ENCODE measurements around the gene ABCC1.
"Not testable (repeated sequence)": the region's sequence is repeated elsewhere in the genome, so short reads cannot be mapped to it uniquely, and the experiment has no call there.

The ABCC1 gene

GRCh38 chr16:16133943-16134604 is 184.7 kb downstream of the ABCC1 start:
- DNase-seq: no peak

GRCh38 chr16:16136588-16136987 is 187.2 kb downstream of the ABCC1 start:
- DNase-seq: no peak

DNA sequence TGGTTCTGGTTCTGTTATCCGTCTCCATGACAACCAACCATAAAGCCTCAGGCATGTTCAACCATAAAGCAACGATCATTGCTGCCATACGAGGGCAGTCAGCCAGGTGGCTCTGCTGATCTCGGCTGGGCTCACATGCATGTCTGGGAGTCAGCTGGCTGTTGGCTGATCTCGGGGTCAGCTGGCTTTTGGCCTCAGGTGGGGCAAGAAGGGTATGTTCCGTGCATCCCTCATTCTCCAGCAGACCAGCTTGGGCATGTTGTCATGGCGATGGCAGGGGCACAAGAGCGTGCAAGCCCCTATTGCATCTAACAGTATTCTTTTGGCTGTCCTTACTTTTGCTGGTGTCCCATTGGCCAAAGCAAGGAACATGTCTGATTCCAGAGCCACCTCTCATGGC is 187.7 kb downstream of the ABCC1 start:
- DNase-seq: no peak

GRCh38 chr16:16138034-16138635 is 188.7 kb downstream of the ABCC1 start:
- DNase-seq: no peak

DNA sequence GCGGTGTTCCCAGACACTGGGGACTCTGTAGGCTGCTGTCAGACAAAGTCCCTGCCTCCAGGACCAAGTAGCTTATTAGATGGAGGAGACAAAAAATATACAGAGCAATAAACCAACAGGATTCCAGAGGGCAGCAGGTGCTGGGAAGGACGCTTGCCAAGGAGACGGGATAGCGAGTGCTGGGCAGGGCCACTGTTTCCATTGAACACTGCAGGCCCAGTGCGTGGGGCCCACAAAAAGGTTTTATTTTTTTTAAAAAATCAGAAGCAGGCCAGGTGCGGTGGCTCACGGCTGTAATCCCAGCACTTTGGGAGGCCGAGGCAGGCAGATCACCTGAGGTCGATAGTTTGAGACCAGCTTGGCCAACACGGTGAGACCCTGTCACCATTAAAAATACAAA is 189.6 kb downstream of the ABCC1 start:
- no peak for DNase-seq

DNA sequence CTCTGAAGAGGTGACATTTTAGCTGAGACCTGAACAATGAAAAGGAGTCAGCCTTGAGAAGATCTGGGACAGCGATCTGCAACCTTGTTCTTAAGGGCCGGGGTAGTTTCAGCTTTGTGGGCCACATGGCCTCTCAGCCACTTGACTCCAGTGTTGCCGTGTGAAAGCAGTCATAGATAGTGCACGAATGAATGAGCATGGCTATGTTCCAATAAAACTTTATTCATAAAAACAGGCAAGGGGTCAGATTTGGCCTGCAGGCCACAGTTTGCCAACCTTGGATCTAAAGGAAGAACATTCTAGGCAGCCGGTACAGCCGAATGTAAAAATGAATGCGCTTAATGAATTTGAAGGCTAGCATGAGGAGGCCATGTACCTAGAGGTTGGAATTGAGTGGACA is 190.4 kb downstream of the ABCC1 start:
- no peak for DNase-seq

DNA sequence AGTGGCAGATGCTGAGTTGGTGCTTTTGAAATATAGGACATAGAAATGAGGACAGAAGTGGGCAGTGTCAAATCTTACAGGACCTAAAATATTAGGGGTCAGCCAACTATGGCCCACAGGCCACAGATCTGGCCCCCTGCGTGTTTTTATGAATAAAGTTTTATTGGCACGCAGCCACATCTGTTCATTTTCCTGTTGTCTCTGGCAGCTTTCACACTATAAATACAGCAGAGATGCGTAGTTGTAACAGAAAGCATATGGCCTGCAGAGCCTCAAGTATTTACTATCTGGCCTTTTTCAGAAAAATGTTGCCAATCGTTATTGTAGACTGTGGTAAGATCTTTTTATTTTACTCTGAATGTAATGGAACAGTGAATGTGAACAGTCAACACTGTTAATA is 191.1 kb downstream of the ABCC1 start:
- no peak for DNase-seq

- DNase-seq: no peak
These were observed 191.7 kb downstream of the ABCC1 start for GRCh38 chr16:16141141-16141540.

DNA sequence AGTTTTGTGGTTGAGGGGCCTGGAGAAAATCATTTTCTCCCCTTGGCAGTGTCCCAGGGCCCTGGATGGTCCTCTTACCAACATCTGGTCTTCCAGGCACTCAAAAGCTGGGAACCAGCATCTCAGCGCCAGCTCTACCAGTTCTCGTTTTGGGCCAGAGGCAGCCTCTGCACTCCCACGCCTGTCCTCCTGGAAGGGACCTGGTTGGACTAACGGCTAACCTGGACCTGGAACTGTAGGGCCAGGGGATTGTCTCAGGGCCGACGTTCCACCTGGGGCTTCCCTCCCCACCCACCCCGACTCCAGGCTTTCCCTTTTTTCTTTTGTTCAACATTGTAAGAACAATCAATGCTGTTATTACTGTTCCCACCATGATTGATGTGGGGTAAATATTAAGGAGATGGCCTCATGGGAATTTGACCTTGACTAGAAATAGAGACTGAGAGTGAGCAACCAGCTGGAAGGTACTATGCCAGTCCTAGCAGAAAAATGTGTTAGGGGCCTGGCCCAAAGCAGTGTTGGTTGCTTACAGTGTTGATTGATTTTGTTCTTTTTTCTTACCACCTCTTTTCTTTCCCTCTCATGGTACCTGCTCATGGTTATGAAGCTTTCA is 192.5 kb downstream of the ABCC1 start:
- DNase-seq: no peak

DNA sequence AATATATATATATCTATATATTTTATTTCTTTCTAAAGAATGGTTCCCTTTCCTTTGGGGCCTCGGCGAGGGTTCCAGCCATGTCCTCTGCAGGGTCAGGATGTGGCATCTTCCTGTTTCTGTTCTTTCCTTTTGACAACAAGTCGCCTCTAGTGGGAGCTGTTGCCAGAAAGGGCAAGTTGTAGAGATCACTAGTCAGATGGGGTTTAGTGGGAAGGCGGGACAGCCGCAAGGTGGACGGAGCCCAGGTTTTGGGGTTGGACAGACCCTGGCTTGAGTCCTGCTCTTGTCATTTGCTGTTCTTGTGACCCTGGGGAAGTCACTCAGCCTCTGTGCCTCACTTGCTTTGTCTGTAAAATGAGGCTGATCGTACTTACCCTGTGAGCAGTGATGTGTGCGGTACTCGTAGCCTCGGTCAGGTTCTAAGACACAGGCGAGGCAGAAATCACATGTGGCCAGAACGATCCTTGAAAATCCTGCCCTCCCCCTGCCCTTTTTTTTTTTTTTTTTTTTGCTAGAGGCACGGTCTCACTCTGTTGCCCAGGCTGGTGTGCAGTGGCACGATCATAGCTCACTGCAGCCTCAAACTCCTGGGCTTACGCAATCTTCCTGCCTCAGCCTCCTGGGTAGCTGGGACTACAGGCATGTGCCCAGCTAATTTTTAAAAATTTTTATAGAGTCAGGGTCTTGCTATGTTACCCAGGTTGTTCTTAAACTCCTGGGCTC is 193.8 kb downstream of the ABCC1 start:
- no peak for DNase-seq

DNA sequence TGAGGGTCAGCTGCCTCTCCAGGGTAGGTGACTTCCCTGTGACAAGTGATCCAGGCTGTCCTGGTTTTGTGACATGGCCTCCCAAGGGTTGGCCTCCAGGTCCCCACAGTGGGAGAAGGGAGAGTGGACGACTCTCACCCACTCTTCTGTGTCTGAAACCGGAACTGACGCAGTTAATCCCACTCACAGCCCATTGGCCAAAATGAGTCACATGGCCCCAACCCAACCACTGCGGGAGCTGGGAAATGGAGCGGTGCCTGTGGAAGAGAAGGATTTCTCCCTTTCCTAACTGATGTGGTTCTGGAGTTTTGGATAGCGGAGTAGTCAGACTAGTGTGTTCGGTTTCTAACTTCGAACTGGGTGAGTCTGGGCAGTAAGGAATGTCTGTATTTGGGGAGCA is 194.5 kb downstream of the ABCC1 start:
- no peak for DNase-seq

GRCh38 chr16:16144416-16144815 is 195.0 kb downstream of the ABCC1 start:
- no peak for DNase-seq

DNA sequence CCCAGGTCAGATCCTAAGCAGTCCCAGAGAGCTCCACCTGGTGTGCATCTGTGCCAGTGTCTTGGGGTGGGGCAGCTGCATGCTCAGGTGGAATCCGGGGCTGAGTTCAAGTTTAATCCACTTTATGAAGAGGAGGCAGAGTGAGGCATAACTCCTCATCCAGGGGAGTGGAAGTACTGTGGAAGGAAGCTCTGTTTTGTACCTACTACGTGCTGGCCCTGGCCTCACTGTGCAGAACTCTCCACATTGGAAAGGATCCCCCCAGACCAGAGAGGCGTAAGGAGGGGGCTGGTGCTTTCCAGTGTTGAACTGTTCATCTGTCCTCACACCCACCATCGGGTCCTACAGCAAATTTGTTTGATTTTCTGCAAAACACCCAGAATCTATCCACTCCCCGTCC is 195.9 kb downstream of the ABCC1 start:
- DNase-seq: no peak

GRCh38 chr16:16146380-16147315 is 197.2 kb downstream of the ABCC1 start:
- peak in 5 of 58 donors; percentile 1 to 8 (median 6) for DNase-seq

- DNase-seq: no peak
These were observed 198.0 kb downstream of the ABCC1 start for GRCh38 chr16:16147316-16147999.

DNA sequence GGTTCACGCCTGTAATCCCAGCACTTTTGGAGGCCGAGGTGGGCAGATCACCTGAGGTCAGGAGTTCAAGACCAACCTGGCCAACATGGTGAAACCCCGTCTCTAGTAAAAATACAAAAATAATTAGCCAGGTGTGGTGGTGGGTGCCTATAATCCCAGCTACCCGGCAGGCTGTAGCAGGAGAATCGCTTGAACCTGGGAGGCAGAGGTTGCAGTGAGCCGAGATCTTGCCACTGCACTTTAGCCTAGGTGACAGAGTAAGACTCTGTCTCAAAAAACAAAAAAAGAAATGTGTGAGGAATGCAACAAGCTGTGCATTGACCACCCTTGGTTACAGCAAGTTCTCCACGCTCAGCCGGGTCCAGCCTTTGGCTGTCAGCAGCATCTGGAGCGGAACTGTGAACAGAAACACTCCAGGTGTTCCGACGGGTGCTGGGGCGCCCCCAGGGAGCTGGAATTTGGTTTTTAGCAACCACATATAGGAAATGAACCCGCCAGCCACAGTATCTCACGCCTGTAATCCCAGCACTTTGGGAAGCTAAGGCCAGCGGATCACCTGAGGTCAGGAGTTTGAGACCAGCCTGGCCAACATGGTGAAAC is 198.7 kb downstream of the ABCC1 start:
- not testable (repeated sequence) for DNase-seq

GRCh38 chr16:16148755-16149154 is 199.3 kb downstream of the ABCC1 start:
- DNase-seq: no peak

DNA sequence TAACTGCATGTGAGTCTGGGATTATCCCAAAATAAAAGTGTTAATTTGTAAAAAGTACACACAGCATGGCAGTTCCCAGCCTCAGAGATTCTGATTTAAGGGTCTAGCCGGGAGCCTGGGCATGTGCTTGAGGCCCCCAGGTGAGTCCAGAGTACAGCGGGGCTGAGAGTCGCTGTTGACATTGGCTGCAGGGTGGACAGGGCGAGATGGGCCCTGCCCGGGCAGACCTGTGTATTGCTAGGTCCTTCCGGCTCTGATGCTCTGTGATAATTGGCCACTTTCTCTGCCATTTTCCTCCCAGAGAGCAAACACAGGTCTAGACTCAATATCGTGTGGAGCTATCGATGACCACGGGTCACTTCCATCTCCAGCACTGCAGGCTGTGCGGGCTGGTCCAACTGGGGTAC is 200.3 kb downstream of the ABCC1 start:
- no peak for DNase-seq

GRCh38 chr16:16150117-16150877 is 200.9 kb downstream of the ABCC1 start:
- peak; percentile 11 to 96 (median 78) for DNase-seq

DNA sequence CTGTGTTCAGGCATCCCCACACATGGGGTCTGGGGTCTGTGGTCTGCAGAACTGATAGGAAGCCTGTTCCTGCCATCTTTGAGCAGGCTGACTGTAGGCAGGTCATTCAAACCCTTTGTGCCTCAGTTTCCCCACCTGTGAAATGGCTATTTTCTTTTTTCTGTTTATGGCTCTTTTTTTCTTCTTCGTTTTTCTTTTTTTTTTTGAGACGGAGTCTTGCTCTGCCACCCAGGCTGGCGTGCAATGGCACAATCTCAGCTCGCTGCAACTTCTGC is 201.4 kb downstream of the ABCC1 start:
- no peak for DNase-seq
